ENCODE measurements around the gene SEMA4B.
A peak's percentile ranks its signal among the peaks of the same experiment; 100 is the strongest.
"Not testable (repeated sequence)": the region's sequence is repeated elsewhere in the genome, so short reads cannot be mapped to it uniquely, and the experiment has no call there.

Gene SEMA4B

GRCh38 chr15:90201130-90201943 lies at the start of gene SEMA4B:
Gene SEMA4B, plus strand, starts transcription at chr15:90201330. Its CDS starts 249 bp downstream, at chr15:90201579.
- peak; percentile 56 for DNase-seq

- DNase-seq = no peak
These were observed 49.0 kb upstream of the SEMA4B start for GRCh38 chr15:90151989-90152645.

GRCh38 chr15:90153658-90154057 lies 47.5 kb upstream of the SEMA4B start:
- no peak for DNase-seq

GRCh38 chr15:90154246-90154645 lies 46.9 kb upstream of the SEMA4B start:
- no peak for DNase-seq

GRCh38 chr15:90154861-90155626 lies 46.1 kb upstream of the SEMA4B start:
- DNase-seq = peak; percentile 32

GRCh38 chr15:90159213-90159612 lies 41.9 kb upstream of the SEMA4B start:
- no peak for DNase-seq

- DNase-seq = peak; percentile 89
These were observed 40.1 kb upstream of the SEMA4B start for GRCh38 chr15:90160781-90161727.

GRCh38 chr15:90161950-90162361 lies 39.2 kb upstream of the SEMA4B start:
- no peak for DNase-seq

GRCh38 chr15:90162956-90163355 lies 38.2 kb upstream of the SEMA4B start:
- DNase-seq = no peak

- not testable (repeated sequence) for DNase-seq
These were observed 36.9 kb upstream of the SEMA4B start for GRCh38 chr15:90164239-90164638.

- DNase-seq = no peak
These were observed 36.0 kb upstream of the SEMA4B start for GRCh38 chr15:90165157-90165556.

GRCh38 chr15:90165659-90166489 lies 35.3 kb upstream of the SEMA4B start:
- DNase-seq = peak; percentile 72

GRCh38 chr15:90167121-90167520 lies 34.0 kb upstream of the SEMA4B start:
- no peak for DNase-seq

GRCh38 chr15:90171623-90172022 lies 29.5 kb upstream of the SEMA4B start:
- DNase-seq = no peak

- no peak for DNase-seq
These were observed 27.8 kb upstream of the SEMA4B start for GRCh38 chr15:90173372-90173771.

- DNase-seq = peak; percentile 38
These were observed 26.8 kb upstream of the SEMA4B start for GRCh38 chr15:90174140-90174875.

- DNase-seq = no peak
These were observed 24.1 kb upstream of the SEMA4B start for GRCh38 chr15:90177012-90177411.

GRCh38 chr15:90178468-90179435 lies 22.4 kb upstream of the SEMA4B start:
- DNase-seq = no peak

- DNase-seq = no peak
These were observed 19.4 kb upstream of the SEMA4B start for GRCh38 chr15:90181776-90182175.

Data from NCI-H510A treated with DMSO at 0.1 percent for 48 hours (cell line).